GM12872 (cell line): ENCODE results near the gene HDC.

Experiments
- CTCF ChIP-seq: IDR thresholded peaks from 3 replicates; pipeline ENCODE4 v1.5.1; 2011; ENCODE audit warnings: low read depth, mild to moderate bottlenecking, low read length, moderate library complexity; ENCODE audit not compliant: insufficient read depth

HDC gene

GRCh38 chr15:50256188-50257041 lies 9.1 kb downstream of the HDC start:
- no peak for TF ChIP-seq CTCF

GRCh38 chr15:50252556-50252955 lies 13.0 kb downstream of the HDC start:
- TF ChIP-seq CTCF = no peak

- TF ChIP-seq CTCF = no peak
Observed at GRCh38 chr15:50251638-50252182, 13.8 kb downstream of the HDC start.

- TF ChIP-seq CTCF = no peak
Observed at GRCh38 chr15:50250760-50251394, 14.6 kb downstream of the HDC start.

- TF ChIP-seq CTCF = no peak
Observed at GRCh38 chr15:50249704-50250103, 15.8 kb downstream of the HDC start.

GRCh38 chr15:50248994-50249582 lies 16.4 kb downstream of the HDC start:
- TF ChIP-seq CTCF = no peak
